Adrenal gland (tissue), 12 donors: ENCODE data around the gene PPP6R2. TPM values are rescaled to one million over a fixed set of nuclear protein-coding genes. Genes with fewer than 3 reads are reported as not detected.
"Not testable (repeated sequence)": the region's sequence is repeated elsewhere in the genome, so short reads cannot be mapped to it uniquely, and the experiment has no call there.

ENCODE experiments used
- DNase-seq, 7 donors: peaks; one replicate each; pipeline ENCODE4 v3.0.0-alpha.2; 2019 to 2020
- H3K27ac ChIP-seq, 5 donors: fragments of 200-600 bp; sonication (generic) in 4 of 5; 1 replicate in 3 of 5; 2 replicates in 2 of 5; pipeline versions ENCODE4 v1.5.1 to v1.8.0; 2016 to 2020; ENCODE audit warnings: mild to moderate bottlenecking in 1 of 5
- H3K27me3 ChIP-seq: fragments of 200-600 bp; 2 replicates; pipeline ENCODE4 v1.8.0; 2021
- H3K36me3 ChIP-seq, 2 donors: fragments of 200-600 bp; replicated peaks in 1 of 2; 1 replicate in 1 of 2; 2 replicates in 1 of 2; pipeline versions ENCODE4 v1.5.1 to v1.8.0; 2018 to 2022
- H3K4me1 ChIP-seq, 2 donors: fragments of 200-600 bp; replicated peaks in 1 of 2; 1 replicate in 1 of 2; 2 replicates in 1 of 2; pipeline versions ENCODE4 v1.5.1 to v1.8.0; 2018 to 2021
- H3K4me3 ChIP-seq, 4 donors: fragments of 200-600 bp; sonication (generic) in 3 of 4; one replicate each; pipeline ENCODE4 v1.5.1; 2016 to 2018
- H3K9me3 ChIP-seq, 3 donors: fragments of 200-600 bp; sonication (generic) in 1 of 3; replicated peaks in 1 of 3; 1 replicate in 2 of 3; 2 replicates in 1 of 3; pipeline versions ENCODE4 v1.5.1 to v1.8.0; 2016 to 2021
- CTCF ChIP-seq, 6 experiments: fragments of 450-650 bp in 4 of 6; fragments of 200-600 bp in 2 of 6; sonication (generic) in 1 of 6; IDR thresholded peaks; 1 replicate in 5 of 6; 2 replicates in 1 of 6; pipeline versions ENCODE4 v1.5.1 to v1.8.0; 2016 to 2021; ENCODE audit warnings: antibody characterized with exemption in 6 of 6, mild to moderate bottlenecking in 2 of 6, moderate library complexity in 1 of 6
- POLR2A ChIP-seq, 2 donors: fragments of 450-650 bp; IDR thresholded peaks; one replicate each; pipeline ENCODE4 v1.6.1; 2017; ENCODE audit warnings: antibody characterized with exemption in 2 of 2, mild to moderate bottlenecking in 2 of 2, moderate library complexity in 1 of 2
- WGBS, 4 donors: extraction: QIAGEN DNeasy Blood & Tissue Kit in 2 of 4; methylation state at CpG; one replicate each; pipeline versions ENCODE4 v1.1.5 to v1.1.7; 2013 to 2017; 5-methylcytosine and 5-hydroxymethylcytosine counted together
- intact Hi-C, 2 donors: fragments of 100-400 bp; cut with DNase I; formaldehyde crosslinking; loops; one replicate each; pipeline versions ENCODE4 v1.14.1 to v1.15.0; 2022 to 2023
- polyA plus RNA-seq, 3 donors: library from polyadenylated mRNA; stranded (reverse); fragments of 200-250 nt in 2 of 3; fragments of 350-450 nt in 1 of 3; fragmentation: Illumina TruSeq in 1 of 3; extraction: RNeasy Lipid Tissue Mini Kit (QIAGEN cat#74804) in 1 of 3; gene quantifications; one replicate each; pipeline ENCODE4 v1.2.3, GENCODE V29; 2013 to 2014
- total RNA-seq, 9 donors: library from RNA; depleted of rRNA in 4 of 9; stranded (reverse); fragments of >200 nt in 4 of 9; fragments of 120-200 nt in 1 of 9; fragmentation: NEBNext Ultra II Directional in 1 of 9; extraction: Animal tissue kit (Norgen Biotek cat#: 25700) in 1 of 9; gene quantifications; one replicate each; pipeline versions ENCODE4 v1.1.0 to v1.2.4, GENCODE V29; 2013 to 2023
- donor health status: healthy with polysubstance abuse.
- donor health status: Bipolar disorder and iron deficiency.
- donor health status: DM: yes; HTN: yes; CAD: no.
- donor health status: DM: no; HTN: no; CAD: no.
- donor health status: DM: no; HTN: no; CAD: no.
- donor health status: DM: yes; HTN: yes; CAD: no.

The PPP6R2 gene
- total and polyA plus RNA-seq, 12 donors = 19.6 to 129 (median 73.0) TPM

GRCh38 chr22:50401907-50402306, 58.8 kb downstream of the PPP6R2 start:
- peaks cover 6 to 18% of the 10 kb centered on the region in 2 donors for H3K4me1 ChIP-seq
- no peak overlapping the region for H3K27ac ChIP-seq
- 91 to 99% (median 92%) methylated on average over 4 of the region's 4 CpGs for WGBS, 4 donors
- no peak overlapping the region for H3K4me3 ChIP-seq
- intact Hi-C loops = no loop called here
- DNase-seq = no peak
- H3K9me3 ChIP-seq = no peaks in the 10 kb centered on the region
- TF ChIP-seq CTCF (IDR thresholded peaks at IDR 0.05) (no peak), POLR2A (IDR thresholded peaks at IDR 0.05) (no peak)
- peaks cover 0 to 6% of the 10 kb centered on the region in 2 donors for H3K36me3 ChIP-seq
- H3K27me3 ChIP-seq = no peaks in the 10 kb centered on the region

- peaks cover 6 to 18% of the 10 kb centered on the region in 2 donors for H3K4me1 ChIP-seq
- no peaks in the 10 kb centered on the region for H3K9me3 ChIP-seq
- no peak for TF ChIP-seq CTCF (IDR thresholded peaks at IDR 0.05)
- TF ChIP-seq POLR2A (IDR thresholded peaks at IDR 0.05) = no peak
- H3K36me3 ChIP-seq = peaks cover 0 to 23% of the 10 kb centered on the region in 2 donors
- WGBS, 4 donors = 21 to 34% (median 25%) methylated on average over 8 of the region's 8 CpGs
- DNase-seq = peak; percentile 65 to 81 (median 72)
- intact Hi-C loops = no loop called here
- H3K27me3 ChIP-seq = no peaks in the 10 kb centered on the region
- peak overlapping the region in 2 of 5 donors; percentile 60 to 79 for H3K27ac ChIP-seq
- no peak overlapping the region for H3K4me3 ChIP-seq
Observed at GRCh38 chr22:50403701-50404101, 60.6 kb downstream of the PPP6R2 start.

GRCh38 chr22:50406416-50407170, 63.5 kb downstream of the PPP6R2 start:
- H3K27me3 ChIP-seq = no peaks in the 10 kb centered on the region
- intact Hi-C loops = no loop called here
- peaks cover 6 to 12% of the 10 kb centered on the region in 2 donors for H3K4me1 ChIP-seq
- WGBS, 4 donors = 91 to 97% (median 96%) methylated on average over 21 to 25 of the region's 25 CpGs
- H3K9me3 ChIP-seq = no peaks in the 10 kb centered on the region
- H3K27ac ChIP-seq = no peak overlapping the region
- no peak for DNase-seq
- TF ChIP-seq CTCF (IDR thresholded peaks at IDR 0.05) = no peak
- TF ChIP-seq POLR2A (IDR thresholded peaks at IDR 0.05) = no peak
- no peak overlapping the region for H3K4me3 ChIP-seq
- H3K36me3 ChIP-seq = peaks cover 0 to 23% of the 10 kb centered on the region in 2 donors

GRCh38 chr22:50408311-50408710, 65.2 kb downstream of the PPP6R2 start:
- H3K9me3 ChIP-seq = no peaks in the 10 kb centered on the region
- no peak overlapping the region for H3K27ac ChIP-seq
- H3K27me3 ChIP-seq = no peaks in the 10 kb centered on the region
- peaks cover 11 to 17% of the 10 kb centered on the region in 2 donors for H3K4me1 ChIP-seq
- intact Hi-C loops = no loop called here
- no peak overlapping the region for H3K4me3 ChIP-seq
- no peak for DNase-seq
- no peak for TF ChIP-seq POLR2A (IDR thresholded peaks at IDR 0.05)
- TF ChIP-seq CTCF (IDR thresholded peaks at IDR 0.05) = no peak
- peaks cover 0 to 28% of the 10 kb centered on the region in 2 donors for H3K36me3 ChIP-seq
- 91 to 96% (median 94%) methylated on average over 13 of the region's 13 CpGs for WGBS, 4 donors

- intact Hi-C loops, H3K9me3 ChIP-seq, H3K27ac ChIP-seq, DNase-seq, H3K4me3 ChIP-seq, H3K27me3 ChIP-seq: not testable (repeated sequence)
- 81 to 85% (median 83%) methylated on average over 9 of the region's 9 CpGs for WGBS, 4 donors
- H3K36me3 ChIP-seq = peaks cover 0 to 33% of the 10 kb centered on the region in 2 donors
- H3K4me1 ChIP-seq = peaks cover 5 to 11% of the 10 kb centered on the region in 2 donors
Observed at GRCh38 chr22:50408954-50409353, 65.8 kb downstream of the PPP6R2 start.
